Suprapubic skin (tissue), 4 donors: ENCODE measurements around the gene MST1R. TPM values are rescaled to one million over a fixed set of nuclear protein-coding genes. Genes with fewer than 3 reads are reported as not detected.

Source experiments
- DNase-seq, 2 donors: peaks; one replicate each; pipeline ENCODE4 v3.0.0-alpha.2; 2019; ENCODE audit warnings: low spot score in 2 of 2
- H3K27ac ChIP-seq: fragments of 200-600 bp; sonication (generic); one replicate; pipeline ENCODE4 v1.5.1; 2019
- H3K27me3 ChIP-seq: fragments of 200-600 bp; sonication (generic); one replicate; pipeline ENCODE4 v1.5.1; 2019
- H3K36me3 ChIP-seq: fragments of 200-600 bp; sonication (generic); one replicate; pipeline ENCODE4 v1.5.1; 2019
- H3K4me1 ChIP-seq: fragments of 200-600 bp; sonication (generic); one replicate; pipeline ENCODE4 v1.5.1; 2019
- H3K4me3 ChIP-seq: fragments of 200-600 bp; sonication (generic); one replicate; pipeline ENCODE4 v1.5.1; 2019; ENCODE audit warnings: mild to moderate bottlenecking
- H3K9me3 ChIP-seq: fragments of 200-600 bp; sonication (generic); one replicate; pipeline ENCODE4 v1.5.1; 2019
- EP300 ChIP-seq: sonication (generic); formaldehyde crosslinking; IDR thresholded peaks from one replicate; pipeline ENCODE4 v1.6.1; 2017; ENCODE audit warnings: antibody characterized with exemption
- POLR2A ChIP-seq, 2 donors: fragments of 450-650 bp; IDR thresholded peaks; one replicate each; pipeline ENCODE4 v1.6.1; 2017; ENCODE audit warnings: antibody characterized with exemption in 2 of 2, mild to moderate bottlenecking in 2 of 2, moderate library complexity in 2 of 2
- POLR2AphosphoS5 ChIP-seq, 3 donors: sonication (generic); formaldehyde crosslinking; IDR thresholded peaks; one replicate each; pipeline ENCODE4 v1.6.1; 2017; ENCODE audit warnings: antibody characterized with exemption in 3 of 3
- WGBS: methylation state at CpG from one replicate; pipeline ENCODE4 v1.1.5; 2018; 5-methylcytosine and 5-hydroxymethylcytosine counted together
- total RNA-seq, 4 donors: library from RNA; depleted of rRNA; stranded (reverse); fragments of >200 nt; gene quantifications; one replicate each; pipeline ENCODE4 v1.1.0, GENCODE V29; 2016
- TF ChIP-seq, protein P1 (sequence below), 2 donors: fragments of 200-600 bp in 1 of 2; fragments of 450-650 bp in 1 of 2; sonication (generic) in 1 of 2; IDR thresholded peaks; one replicate each; pipeline ENCODE4 v1.5.1; 2016 to 2019; ENCODE audit warnings: antibody characterized with exemption in 2 of 2, mild to moderate bottlenecking in 1 of 2, moderate library complexity in 1 of 2

The MST1R gene
- total RNA-seq, 4 donors from 2014 or later = 37.7 to 129 (median 53.8) TPM

DNA sequence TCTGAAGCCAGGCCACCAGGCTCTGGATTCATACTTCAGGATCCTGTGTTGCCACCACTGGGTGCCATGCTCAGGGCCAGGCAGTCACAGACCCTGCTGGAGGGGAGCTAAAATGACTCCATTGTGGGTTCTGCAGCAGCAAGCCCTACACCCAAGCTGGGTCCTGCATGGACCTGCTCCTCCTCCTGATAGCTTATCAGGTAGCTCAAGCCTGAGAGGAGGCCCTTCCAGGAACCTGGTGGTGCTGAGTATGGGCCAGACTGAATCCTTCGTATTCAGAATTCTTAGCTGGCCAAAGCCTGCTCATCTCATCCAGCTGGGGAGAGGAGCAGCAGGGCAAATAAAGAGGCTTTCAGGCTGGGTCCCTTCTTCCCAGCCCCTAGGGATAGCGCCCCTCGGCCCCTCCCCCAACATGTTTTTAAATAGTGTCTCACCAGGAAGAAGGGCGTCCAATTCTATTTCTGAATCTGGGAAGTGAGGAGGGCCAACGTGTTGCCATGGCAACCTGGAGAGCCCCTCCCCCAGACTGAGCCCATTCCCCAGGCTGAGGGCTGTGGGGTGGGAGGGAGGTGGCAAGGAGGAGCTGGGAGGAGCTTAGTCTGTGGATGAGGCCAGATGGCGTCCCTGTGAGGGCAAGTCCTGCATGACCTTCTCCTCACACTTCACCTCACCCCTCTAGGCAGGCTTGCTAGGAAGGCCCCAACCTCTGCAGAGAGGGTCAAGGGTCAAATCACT is 22.9 kb downstream of the MST1R start:
- Histone ChIP-seq H3K27ac (no peak overlapping the region), H3K4me1 (no peaks in the 10 kb centered on the region), H3K9me3 (no peaks in the 10 kb centered on the region), H3K36me3 (no peaks in the 10 kb centered on the region), H3K27me3 (no peaks in the 10 kb centered on the region), H3K4me3 (no peak overlapping the region)
- no peak for DNase-seq
- TF ChIP-seq POLR2AphosphoS5 (IDR thresholded peaks at IDR 0.05) (no peak), POLR2A (IDR thresholded peaks at IDR 0.05) (no peak), EP300 (no peak)
- TF ChIP-seq, protein P1, sequence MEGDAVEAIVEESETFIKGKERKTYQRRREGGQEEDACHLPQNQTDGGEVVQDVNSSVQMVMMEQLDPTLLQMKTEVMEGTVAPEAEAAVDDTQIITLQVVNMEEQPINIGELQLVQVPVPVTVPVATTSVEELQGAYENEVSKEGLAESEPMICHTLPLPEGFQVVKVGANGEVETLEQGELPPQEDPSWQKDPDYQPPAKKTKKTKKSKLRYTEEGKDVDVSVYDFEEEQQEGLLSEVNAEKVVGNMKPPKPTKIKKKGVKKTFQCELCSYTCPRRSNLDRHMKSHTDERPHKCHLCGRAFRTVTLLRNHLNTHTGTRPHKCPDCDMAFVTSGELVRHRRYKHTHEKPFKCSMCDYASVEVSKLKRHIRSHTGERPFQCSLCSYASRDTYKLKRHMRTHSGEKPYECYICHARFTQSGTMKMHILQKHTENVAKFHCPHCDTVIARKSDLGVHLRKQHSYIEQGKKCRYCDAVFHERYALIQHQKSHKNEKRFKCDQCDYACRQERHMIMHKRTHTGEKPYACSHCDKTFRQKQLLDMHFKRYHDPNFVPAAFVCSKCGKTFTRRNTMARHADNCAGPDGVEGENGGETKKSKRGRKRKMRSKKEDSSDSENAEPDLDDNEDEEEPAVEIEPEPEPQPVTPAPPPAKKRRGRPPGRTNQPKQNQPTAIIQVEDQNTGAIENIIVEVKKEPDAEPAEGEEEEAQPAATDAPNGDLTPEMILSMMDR (IDR thresholded peaks at IDR 0.05) = no peak
- 26% methylated on average over 4 of the region's 6 CpGs for WGBS

DNA sequence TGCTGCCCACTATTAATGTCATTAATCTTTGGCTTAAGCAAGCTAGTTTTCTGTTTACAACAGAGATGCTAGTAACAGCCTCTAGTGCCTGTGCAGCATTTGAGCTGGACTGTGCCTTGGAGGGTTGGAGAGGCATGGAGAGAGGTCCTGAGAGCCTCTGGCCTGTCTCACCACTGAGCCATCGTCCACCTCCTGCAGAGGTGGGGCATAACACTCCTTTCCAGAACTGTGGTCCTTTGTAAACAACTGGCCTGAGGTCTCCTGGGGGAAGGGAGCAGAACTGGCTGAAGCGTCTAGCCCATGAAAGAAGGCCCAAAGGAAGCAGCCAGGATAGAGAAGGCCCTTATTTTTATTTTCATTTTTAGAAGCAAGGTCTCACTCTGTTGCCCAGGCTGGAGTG is 24.0 kb downstream of the MST1R start:
- Histone ChIP-seq H3K9me3 (no peaks in the 10 kb centered on the region), H3K27ac (no peak overlapping the region), H3K4me3 (no peak overlapping the region), H3K27me3 (no peaks in the 10 kb centered on the region), H3K4me1 (no peaks in the 10 kb centered on the region), H3K36me3 (no peaks in the 10 kb centered on the region)
- TF ChIP-seq EP300 = no peak
- TF ChIP-seq POLR2AphosphoS5 (IDR thresholded peaks at IDR 0.05) = no peak
- TF ChIP-seq, protein P1 (IDR thresholded peaks at IDR 0.05) = no peak
- TF ChIP-seq POLR2A (IDR thresholded peaks at IDR 0.05) = no peak
- no peak for DNase-seq
- 61% methylated on average over 2 of the region's 2 CpGs for WGBS

DNA sequence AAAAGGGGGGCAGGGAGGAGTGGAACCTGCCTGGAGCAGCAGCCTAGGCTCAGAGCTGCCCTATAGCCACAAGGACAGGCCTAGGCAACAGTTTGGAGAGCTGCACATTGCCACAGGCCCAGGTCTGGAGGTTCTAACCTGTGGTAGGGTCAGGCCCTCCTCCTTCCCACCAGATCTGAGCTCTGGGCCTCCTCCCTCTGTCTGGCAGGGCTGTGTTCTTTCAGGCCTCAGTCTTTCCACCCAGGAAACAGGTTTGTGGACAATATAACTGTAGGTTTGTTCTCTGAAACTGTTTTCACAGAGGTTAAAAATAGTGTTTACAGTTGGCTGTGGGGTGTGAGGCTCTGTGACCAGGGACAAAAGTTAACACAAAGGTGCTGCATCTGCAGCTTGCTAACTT is 25.0 kb downstream of the MST1R start:
- no peak for DNase-seq
- no peaks in the 10 kb centered on the region for H3K36me3 ChIP-seq
- no peak for TF ChIP-seq POLR2AphosphoS5 (IDR thresholded peaks at IDR 0.05)
- no peak for TF ChIP-seq EP300
- TF ChIP-seq, protein P1 (IDR thresholded peaks at IDR 0.05) = no peak
- TF ChIP-seq POLR2A (IDR thresholded peaks at IDR 0.05) = no peak

DNA sequence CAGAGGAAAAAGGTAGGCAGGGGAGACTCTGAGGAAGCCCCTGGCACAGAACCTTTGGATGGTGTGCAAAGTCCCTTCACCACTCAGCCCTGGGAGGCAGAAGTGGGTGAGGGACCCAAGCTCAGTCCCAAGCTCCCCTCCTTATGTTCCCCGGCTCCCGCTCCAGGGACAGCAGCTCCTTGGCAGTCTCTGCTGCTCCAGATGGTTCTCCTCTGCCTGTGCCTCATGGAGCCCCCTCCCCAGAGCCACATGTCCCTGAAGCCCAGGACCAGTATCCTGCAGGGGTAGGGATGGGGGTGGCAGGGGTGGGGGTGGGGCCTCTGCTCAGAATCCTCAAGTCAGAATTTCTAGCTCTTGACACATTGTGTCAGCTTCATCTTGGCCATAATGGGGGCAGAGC is 26.0 kb downstream of the MST1R start:
- TF ChIP-seq POLR2AphosphoS5 (IDR thresholded peaks at IDR 0.05) (no peak), POLR2A (IDR thresholded peaks at IDR 0.05) (no peak), EP300 (no peak)
- TF ChIP-seq, protein P1 (IDR thresholded peaks at IDR 0.05) = no peak
- H3K4me3 ChIP-seq = no peak overlapping the region
- DNase-seq = no peak
- H3K36me3 ChIP-seq = no peaks in the 10 kb centered on the region
- 61% methylated on average over 2 of the region's 2 CpGs for WGBS
- no peaks in the 10 kb centered on the region for H3K27me3 ChIP-seq
- H3K9me3 ChIP-seq = no peaks in the 10 kb centered on the region
- no peak overlapping the region for H3K27ac ChIP-seq
- H3K4me1 ChIP-seq = no peaks in the 10 kb centered on the region

More for the DNA sequence above, 25.0 kb downstream of the MST1R start:
- Histone ChIP-seq H3K27ac (no peak overlapping the region), H3K9me3 (no peaks in the 10 kb centered on the region), H3K4me3 (no peak overlapping the region), H3K27me3 (no peaks in the 10 kb centered on the region), H3K4me1 (no peaks in the 10 kb centered on the region)

DNA sequence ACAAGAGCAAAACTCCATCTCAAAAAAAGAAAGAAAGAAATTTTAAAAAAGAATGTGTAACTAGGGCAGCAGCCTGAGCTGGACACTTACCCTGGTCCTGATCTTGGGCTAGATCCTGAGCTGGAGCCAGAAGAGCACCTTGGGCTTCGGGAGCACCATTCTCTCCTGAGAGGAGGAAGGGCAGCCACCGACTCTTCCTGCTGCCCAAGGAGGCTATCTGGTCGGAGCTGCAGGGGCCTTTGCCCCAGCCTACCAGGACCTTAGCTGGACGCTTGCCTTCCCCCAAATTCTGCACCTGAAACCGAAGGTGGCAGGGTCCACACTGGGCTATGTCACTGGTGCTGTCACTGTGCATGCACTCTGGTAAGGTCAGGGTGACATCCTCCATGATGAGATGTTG is 27.1 kb downstream of the MST1R start:
- Histone ChIP-seq H3K4me3 (no peak overlapping the region), H3K9me3 (no peaks in the 10 kb centered on the region), H3K4me1 (peaks cover 5% of the 10 kb centered on the region), H3K27ac (no peak overlapping the region), H3K36me3 (no peaks in the 10 kb centered on the region), H3K27me3 (no peaks in the 10 kb centered on the region)
- TF ChIP-seq POLR2AphosphoS5 (IDR thresholded peaks at IDR 0.05) (no peak), EP300 (no peak), POLR2A (IDR thresholded peaks at IDR 0.05) (no peak)
- TF ChIP-seq, protein P1 (IDR thresholded peaks at IDR 0.05) = no peak
- WGBS = 98% methylated on average over 5 of the region's 5 CpGs
- DNase-seq = no peak
